Endodermal cell (in vitro differentiated cells): ENCODE results near the gene MZT2A. TPM values are rescaled to one million over a fixed set of nuclear protein-coding genes. Genes with fewer than 3 reads are reported as not detected.
"Not testable (repeated sequence)": the region's sequence is repeated elsewhere in the genome, so short reads cannot be mapped to it uniquely, and the experiment has no call there.

ENCODE experiments used
- DNase-seq: peaks from one replicate; pipeline ENCODE4 v3.0.0-alpha.2; 2017
- H3K27ac ChIP-seq: 2 replicates; pipeline ENCODE4 v1.5.1; 2013; ENCODE audit warnings: mild to moderate bottlenecking, low read depth, low read length, moderate library complexity
- H3K27me3 ChIP-seq: 2 replicates; pipeline ENCODE4 v1.6.1; 2013; ENCODE audit warnings: mild to moderate bottlenecking, low read length, moderate library complexity; ENCODE audit not compliant: insufficient read depth, control insufficient read depth, poor library complexity, severe bottlenecking
- H3K36me3 ChIP-seq: 2 replicates; pipeline ENCODE4 v1.7.0; 2013; ENCODE audit warnings: mild to moderate bottlenecking, low read length, moderate library complexity; ENCODE audit not compliant: control insufficient read depth, insufficient read depth
- H3K4me1 ChIP-seq: one replicate; pipeline ENCODE4 v1.7.0; 2013; ENCODE audit warnings: low read length; ENCODE audit not compliant: control insufficient read depth, insufficient read depth
- H3K4me3 ChIP-seq: 2 replicates; pipeline ENCODE4 v1.5.1; 2013; ENCODE audit warnings: mild to moderate bottlenecking, low read length, moderate library complexity
- H3K9ac ChIP-seq: 2 replicates; pipeline ENCODE4 v1.6.1; 2013; ENCODE audit warnings: mild to moderate bottlenecking, low read length, moderate library complexity; ENCODE audit not compliant: poor library complexity, severe bottlenecking; ENCODE audit errors: extremely low read depth
- H3K9me3 ChIP-seq: 2 replicates; pipeline ENCODE4 v1.6.1; 2013; ENCODE audit warnings: mild to moderate bottlenecking, low read length, moderate library complexity; ENCODE audit not compliant: control insufficient read depth
- H3K27ac Mint-ChIP-seq: 2 replicates; pipeline ENCODE4 v1.8.0; 2020; ENCODE audit warnings: mixed read lengths
- H3K27me3 Mint-ChIP-seq: 2 replicates; pipeline ENCODE4 v1.8.0; 2021; ENCODE audit warnings: mild to moderate bottlenecking, mixed read lengths; ENCODE audit not compliant: insufficient read depth
- H3K36me3 Mint-ChIP-seq: 2 replicates; pipeline ENCODE4 v1.8.0; 2020; ENCODE audit warnings: low read depth, mixed read lengths
- H3K4me1 Mint-ChIP-seq: 2 replicates; pipeline ENCODE4 v1.8.0; 2020; ENCODE audit warnings: mixed read lengths
- H3K4me3 Mint-ChIP-seq: 2 replicates; pipeline ENCODE4 v1.8.0; 2020; ENCODE audit warnings: mild to moderate bottlenecking, moderate library complexity, mixed read lengths
- H3K9me3 Mint-ChIP-seq: 2 replicates; pipeline ENCODE4 v1.8.0; 2020; ENCODE audit warnings: mild to moderate bottlenecking, mixed read lengths
- CTCF ChIP-seq: fragments of 200-600 bp; sonication (generic); conservative IDR thresholded peaks from 2 replicates; pipeline ENCODE4 v1.5.0; 2021; ENCODE audit warnings: antibody characterized with exemption, mild to moderate bottlenecking
- WGBS, 2 experiments: methylation state at CpG; one replicate each; pipeline versions ENCODE4 v1.1.5 to v1.1.7; 2013; ENCODE audit warnings: missing lambda C conversion rate in 2 of 2, mixed read lengths in 1 of 2; ENCODE audit not compliant: insufficient coverage in 1 of 2, insufficient read length in 1 of 2; 5-methylcytosine and 5-hydroxymethylcytosine counted together
- total RNA-seq, 2 donors: library from RNA; stranded (reverse); fragmentation: NEBNext Ultra II Directional in 1 of 2; extraction: Animal tissue kit (Norgen Biotek cat#: 25700) in 1 of 2; gene quantifications; 2 replicates in 1 of 2; 3 replicates in 1 of 2; pipeline ENCODE4 v1.2.1, GENCODE V29; 2021

Gene MZT2A
- total RNA-seq, 2 donors from 2014 or later, result 133 to 144 TPM

GRCh38 chr2:131535526-131535925 is 43.3 kb upstream of the MZT2A start:
- WGBS, 2 experiments, result 88% methylated on average over 4 of the region's 4 CpGs; no CpG with 5 or more reads in 1 of the 2 experiments
- no peak overlapping the region for H3K4me3 Mint-ChIP-seq
- Histone ChIP-seq H3K4me1 (no peaks in the 10 kb centered on the region), H3K9ac (no peak overlapping the region), H3K27me3 (no peaks in the 10 kb centered on the region), H3K4me3 (no peak overlapping the region), H3K9me3 (no peaks in the 10 kb centered on the region), H3K27ac (no peak overlapping the region), H3K36me3 (no peaks in the 10 kb centered on the region)
- no peaks in the 10 kb centered on the region for H3K4me1 Mint-ChIP-seq
- H3K36me3 Mint-ChIP-seq, result no peaks in the 10 kb centered on the region
- no peaks in the 10 kb centered on the region for H3K27me3 Mint-ChIP-seq
- no peak for TF ChIP-seq CTCF
- H3K27ac Mint-ChIP-seq, result no peak overlapping the region
- DNase-seq, result peak; percentile 40
- H3K9me3 Mint-ChIP-seq, result no peaks in the 10 kb centered on the region

GRCh38 chr2:131534965-131535364 is 42.8 kb upstream of the MZT2A start:
- not testable (repeated sequence) for H3K36me3 ChIP-seq, H3K9me3 Mint-ChIP-seq, H3K4me1 Mint-ChIP-seq, H3K9me3 ChIP-seq, H3K4me3 ChIP-seq, H3K27ac ChIP-seq, H3K9ac ChIP-seq, H3K27me3 ChIP-seq, H3K36me3 Mint-ChIP-seq, H3K4me3 Mint-ChIP-seq, H3K4me1 ChIP-seq, H3K27me3 Mint-ChIP-seq, H3K27ac Mint-ChIP-seq
- WGBS, 2 experiments, result 93 to 100% methylated on average over 4 to 11 of the region's 11 CpGs
- peak; percentile 13 for DNase-seq

- not testable (repeated sequence) for H3K36me3 Mint-ChIP-seq, H3K27ac ChIP-seq, H3K27me3 ChIP-seq, H3K4me1 Mint-ChIP-seq, H3K9me3 ChIP-seq, H3K4me3 Mint-ChIP-seq, H3K4me1 ChIP-seq, H3K27me3 Mint-ChIP-seq, H3K36me3 ChIP-seq, H3K27ac Mint-ChIP-seq, H3K9me3 Mint-ChIP-seq, H3K4me3 ChIP-seq, DNase-seq, H3K9ac ChIP-seq
- 95% methylated on average over 7 of the region's 13 CpGs; no CpG with 5 or more reads in 1 of the 2 experiments for WGBS, 2 experiments
These were observed 42.1 kb upstream of the MZT2A start for GRCh38 chr2:131534317-131534672.

- H3K4me3 Mint-ChIP-seq, H3K4me3 ChIP-seq, H3K36me3 ChIP-seq, H3K9me3 ChIP-seq, H3K36me3 Mint-ChIP-seq, H3K4me1 Mint-ChIP-seq, H3K27me3 ChIP-seq, H3K9ac ChIP-seq, H3K27ac Mint-ChIP-seq, H3K4me1 ChIP-seq, H3K27ac ChIP-seq, H3K9me3 Mint-ChIP-seq: not testable (repeated sequence)
- WGBS, 2 experiments, result 90 to 93% methylated on average over 4 to 16 of the region's 17 CpGs
- DNase-seq, result peak; percentile 18
- peaks cover 10% of the 10 kb centered on the region for H3K27me3 Mint-ChIP-seq
These were observed 41.6 kb upstream of the MZT2A start for GRCh38 chr2:131533609-131534316.

GRCh38 chr2:131532723-131533608 is 40.8 kb upstream of the MZT2A start:
- not testable (repeated sequence) for H3K27me3 ChIP-seq, H3K9ac ChIP-seq, H3K9me3 ChIP-seq, H3K36me3 ChIP-seq, H3K4me3 Mint-ChIP-seq, H3K27ac Mint-ChIP-seq, H3K4me1 Mint-ChIP-seq, H3K36me3 Mint-ChIP-seq, H3K4me3 ChIP-seq, H3K27ac ChIP-seq, H3K9me3 Mint-ChIP-seq, H3K4me1 ChIP-seq
- WGBS, 2 experiments, result 92 to 100% methylated on average over 1 to 19 of the region's 23 CpGs
- DNase-seq, result peak; percentile 20
- H3K27me3 Mint-ChIP-seq, result peaks cover 15% of the 10 kb centered on the region

- not testable (repeated sequence) for H3K4me3 Mint-ChIP-seq, H3K4me1 ChIP-seq, H3K27ac ChIP-seq, H3K36me3 ChIP-seq, H3K27me3 ChIP-seq, H3K36me3 Mint-ChIP-seq, H3K9me3 ChIP-seq, H3K4me3 ChIP-seq, H3K9ac ChIP-seq, H3K4me1 Mint-ChIP-seq, H3K27ac Mint-ChIP-seq, H3K9me3 Mint-ChIP-seq
- peaks cover 15% of the 10 kb centered on the region for H3K27me3 Mint-ChIP-seq
- DNase-seq, result peak; percentile 13
- WGBS, 2 experiments, result 100% methylated on average over 1 of the region's 11 CpGs; no CpG with 5 or more reads in 1 of the 2 experiments
These were observed 39.5 kb upstream of the MZT2A start for GRCh38 chr2:131531547-131532185.
